GM23248 (cell line): ENCODE data around the gene COL15A1.

Experiments used
- EZH2 ChIP-seq: fragments of 200-600 bp; sonication (generic); IDR thresholded peaks from 2 replicates; pipeline ENCODE4 v1.6.1; 2018; ENCODE audit warnings: antibody characterized with exemption, mild to moderate bottlenecking; ENCODE audit not compliant: insufficient read depth, poor library complexity, severe bottlenecking
- EZH2phosphoT487 ChIP-seq: fragments of 200-600 bp; sonication (generic); IDR thresholded peaks from 2 replicates; pipeline ENCODE4 v1.6.1; 2018; ENCODE audit warnings: antibody characterized with exemption, moderate library complexity, mild to moderate bottlenecking, low read depth; ENCODE audit not compliant: insufficient read depth

GRCh38 chr9:99050292-99050911 lies 106.7 kb downstream of the COL15A1 start:
- TF ChIP-seq EZH2phosphoT487 (no peak), EZH2 (no peak)
